ENCODE measurements around the gene EEF2K.

The EEF2K gene

GRCh38 chr16:22278441-22279230 is 72.6 kb downstream of the EEF2K start:
- DNase-seq (ENCODE audit: low read depth): no peak
- H3K4me3 ChIP-seq (ENCODE audit: low read depth, low read length): no peak overlapping the region

GRCh38 chr16:22282254-22282892 is 76.3 kb downstream of the EEF2K start:
- no peak overlapping the region for H3K4me3 ChIP-seq (ENCODE audit: low read depth, low read length)
- DNase-seq (ENCODE audit: low read depth): no peak
- no peak for TF ChIP-seq CTCF (IDR thresholded peaks at IDR 0.05; ENCODE audit: insufficient read depth, low read depth, low read length, missing control alignments)

More at GRCh38 chr16:22278441-22279230, 72.6 kb downstream of the EEF2K start:
- no peak for TF ChIP-seq CTCF (IDR thresholded peaks at IDR 0.05; ENCODE audit: insufficient read depth, low read depth, low read length, missing control alignments)

GRCh38 chr16:22284637-22285036 is 78.6 kb downstream of the EEF2K start:
- DNase-seq (ENCODE audit: low read depth): no peak
- H3K4me3 ChIP-seq (ENCODE audit: low read depth, low read length): no peak overlapping the region
- no peak for TF ChIP-seq CTCF (IDR thresholded peaks at IDR 0.05; ENCODE audit: insufficient read depth, low read depth, low read length, missing control alignments)

- H3K4me3 ChIP-seq (ENCODE audit: low read depth, low read length): no peak overlapping the region
- TF ChIP-seq CTCF (IDR thresholded peaks at IDR 0.05; ENCODE audit: insufficient read depth, low read depth, low read length, missing control alignments): no peak
- DNase-seq (ENCODE audit: low read depth): no peak
Measured at GRCh38 chr16:22285080-22285479, 79.0 kb downstream of the EEF2K start.

- DNase-seq (ENCODE audit: low read depth): no peak
- no peak overlapping the region for H3K4me3 ChIP-seq (ENCODE audit: low read depth, low read length)
- no peak for TF ChIP-seq CTCF (IDR thresholded peaks at IDR 0.05; ENCODE audit: insufficient read depth, low read depth, low read length, missing control alignments)
Measured at GRCh38 chr16:22291020-22291419, 84.9 kb downstream of the EEF2K start.

GRCh38 chr16:22291860-22292318 is 85.8 kb downstream of the EEF2K start:
- no peak for DNase-seq (ENCODE audit: low read depth)
- TF ChIP-seq CTCF (IDR thresholded peaks at IDR 0.05; ENCODE audit: insufficient read depth, low read depth, low read length, missing control alignments): no peak
- H3K4me3 ChIP-seq (ENCODE audit: low read depth, low read length): no peak overlapping the region
